ENCODE data around the gene METTL25. TPM values are rescaled to one million over a fixed set of nuclear protein-coding genes. Genes with fewer than 3 reads are reported as not detected.

Gene METTL25
- total RNA-seq, 1 donor from 2014 or later, result 8.8 TPM

DNA sequence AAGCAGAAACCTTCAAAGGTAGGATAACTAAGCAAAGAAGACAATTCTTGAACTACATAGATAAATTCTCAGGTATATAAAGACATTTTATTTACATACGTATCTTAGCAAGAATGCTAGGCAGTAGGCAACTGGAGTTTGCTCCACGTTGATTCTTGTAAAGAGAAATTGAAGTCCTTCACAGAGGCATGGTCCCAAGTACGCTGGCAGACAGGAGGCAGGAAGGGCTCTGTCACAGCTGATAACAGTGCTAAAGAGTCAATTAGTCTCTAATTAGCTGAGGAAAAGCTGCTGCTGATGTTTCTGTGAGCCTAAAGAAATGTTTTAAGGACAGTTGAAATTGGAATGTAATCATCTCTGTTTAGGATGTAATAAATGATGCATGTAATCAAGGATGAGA lies 146.8 kb downstream of the METTL25 start:
- Mint-ChIP-seq H3K27ac (ENCODE audit: unreplicated experiment) (no peak overlapping the region), H3K36me3 (ENCODE audit: unreplicated experiment) (no peaks in the 10 kb centered on the region), H3K27me3 (ENCODE audit: unreplicated experiment) (peaks cover 29% of the 10 kb centered on the region), H3K4me3 (ENCODE audit: unreplicated experiment) (no peak overlapping the region), H3K9me3 (ENCODE audit: unreplicated experiment) (no peaks in the 10 kb centered on the region), H3K4me1 (ENCODE audit: unreplicated experiment) (no peaks in the 10 kb centered on the region)
- DNase-seq (ENCODE audit: extremely low spot score, unreplicated experiment), result no peak
- TF ChIP-seq, protein P1, sequence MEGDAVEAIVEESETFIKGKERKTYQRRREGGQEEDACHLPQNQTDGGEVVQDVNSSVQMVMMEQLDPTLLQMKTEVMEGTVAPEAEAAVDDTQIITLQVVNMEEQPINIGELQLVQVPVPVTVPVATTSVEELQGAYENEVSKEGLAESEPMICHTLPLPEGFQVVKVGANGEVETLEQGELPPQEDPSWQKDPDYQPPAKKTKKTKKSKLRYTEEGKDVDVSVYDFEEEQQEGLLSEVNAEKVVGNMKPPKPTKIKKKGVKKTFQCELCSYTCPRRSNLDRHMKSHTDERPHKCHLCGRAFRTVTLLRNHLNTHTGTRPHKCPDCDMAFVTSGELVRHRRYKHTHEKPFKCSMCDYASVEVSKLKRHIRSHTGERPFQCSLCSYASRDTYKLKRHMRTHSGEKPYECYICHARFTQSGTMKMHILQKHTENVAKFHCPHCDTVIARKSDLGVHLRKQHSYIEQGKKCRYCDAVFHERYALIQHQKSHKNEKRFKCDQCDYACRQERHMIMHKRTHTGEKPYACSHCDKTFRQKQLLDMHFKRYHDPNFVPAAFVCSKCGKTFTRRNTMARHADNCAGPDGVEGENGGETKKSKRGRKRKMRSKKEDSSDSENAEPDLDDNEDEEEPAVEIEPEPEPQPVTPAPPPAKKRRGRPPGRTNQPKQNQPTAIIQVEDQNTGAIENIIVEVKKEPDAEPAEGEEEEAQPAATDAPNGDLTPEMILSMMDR (IDR thresholded peaks at IDR 0.05), result no peak

DNA sequence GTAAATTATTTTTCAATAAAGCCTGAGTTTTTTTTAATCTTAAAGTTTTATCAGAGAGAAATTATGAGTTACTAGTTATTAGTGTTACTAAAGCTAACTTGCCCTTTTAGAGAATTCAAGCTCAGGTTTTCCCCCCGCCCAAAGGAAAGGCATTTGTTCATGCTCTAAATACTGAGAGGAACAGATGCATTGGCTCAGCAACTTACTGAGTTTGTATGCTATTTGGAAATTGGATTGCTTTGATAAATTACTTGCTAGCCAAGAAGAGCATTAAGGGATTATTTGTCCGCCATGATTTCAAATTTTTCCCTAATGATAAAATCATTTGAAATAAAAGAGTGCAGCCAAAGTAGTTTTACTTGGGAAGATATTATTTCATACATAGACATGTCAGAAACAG lies 149.4 kb downstream of the METTL25 start:
- H3K27me3 Mint-ChIP-seq (ENCODE audit: unreplicated experiment), result peaks cover 18% of the 10 kb centered on the region

DNA sequence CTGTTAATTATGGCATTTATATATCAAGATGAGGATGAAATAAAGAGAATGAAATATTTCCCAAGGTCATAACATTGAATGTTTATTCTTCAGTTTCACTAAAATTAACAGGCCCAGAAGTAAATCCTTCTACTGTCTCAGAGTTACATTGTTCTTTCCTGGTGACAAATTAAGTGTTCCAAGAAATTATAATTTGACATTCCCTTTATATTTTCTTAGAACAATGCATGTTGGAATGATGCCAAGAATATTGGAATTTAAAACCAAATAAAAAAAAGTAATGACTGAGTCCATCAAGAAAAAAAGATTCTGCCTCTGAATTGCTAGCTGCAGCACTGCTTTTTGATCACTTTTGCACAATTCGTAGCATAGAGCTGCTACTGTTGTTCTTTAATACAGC lies 152.1 kb downstream of the METTL25 start:
- TF ChIP-seq, protein P1 (IDR thresholded peaks at IDR 0.05), result no peak

More for the DNA sequence above, 149.4 kb downstream of the METTL25 start:
- Mint-ChIP-seq H3K36me3 (ENCODE audit: unreplicated experiment) (no peaks in the 10 kb centered on the region), H3K27ac (ENCODE audit: unreplicated experiment) (no peak overlapping the region), H3K9me3 (ENCODE audit: unreplicated experiment) (no peaks in the 10 kb centered on the region), H3K4me1 (ENCODE audit: unreplicated experiment) (no peaks in the 10 kb centered on the region), H3K4me3 (ENCODE audit: unreplicated experiment) (no peak overlapping the region)
- TF ChIP-seq, protein P1 (IDR thresholded peaks at IDR 0.05), result no peak
- no peak for DNase-seq (ENCODE audit: extremely low spot score, unreplicated experiment)

DNA sequence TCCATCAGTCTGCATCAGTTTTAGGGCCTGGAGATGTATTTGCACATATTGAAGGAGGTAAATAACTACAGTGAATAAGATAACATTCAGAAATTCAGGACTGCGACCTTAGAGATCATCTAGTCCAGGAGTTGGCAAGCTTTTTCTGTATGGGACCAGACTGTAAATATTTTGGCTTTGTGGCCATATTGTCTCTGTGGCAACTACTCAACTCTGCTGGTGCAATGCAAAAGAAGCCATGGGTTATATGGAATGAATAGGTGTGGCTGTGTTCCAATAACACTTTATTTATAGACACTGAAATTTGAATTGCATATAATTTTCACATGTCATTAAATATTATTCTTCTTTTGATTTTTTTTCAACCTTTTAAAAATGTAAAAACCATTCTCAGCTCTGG lies 156.6 kb downstream of the METTL25 start:
- Mint-ChIP-seq H3K4me1 (ENCODE audit: unreplicated experiment) (no peaks in the 10 kb centered on the region), H3K27me3 (ENCODE audit: unreplicated experiment) (peaks cover 4% of the 10 kb centered on the region), H3K9me3 (ENCODE audit: unreplicated experiment) (no peaks in the 10 kb centered on the region), H3K36me3 (ENCODE audit: unreplicated experiment) (no peaks in the 10 kb centered on the region), H3K27ac (ENCODE audit: unreplicated experiment) (no peak overlapping the region), H3K4me3 (ENCODE audit: unreplicated experiment) (no peak overlapping the region)
- DNase-seq (ENCODE audit: extremely low spot score, unreplicated experiment), result no peak
- TF ChIP-seq, protein P1 (IDR thresholded peaks at IDR 0.05), result no peak

More for the DNA sequence above, 152.1 kb downstream of the METTL25 start:
- no peak for DNase-seq (ENCODE audit: extremely low spot score, unreplicated experiment)
- Mint-ChIP-seq H3K27me3 (ENCODE audit: unreplicated experiment) (peaks cover 10% of the 10 kb centered on the region), H3K4me1 (ENCODE audit: unreplicated experiment) (no peaks in the 10 kb centered on the region), H3K4me3 (ENCODE audit: unreplicated experiment) (no peak overlapping the region), H3K36me3 (ENCODE audit: unreplicated experiment) (no peaks in the 10 kb centered on the region), H3K27ac (ENCODE audit: unreplicated experiment) (no peak overlapping the region), H3K9me3 (ENCODE audit: unreplicated experiment) (no peaks in the 10 kb centered on the region)

DNA sequence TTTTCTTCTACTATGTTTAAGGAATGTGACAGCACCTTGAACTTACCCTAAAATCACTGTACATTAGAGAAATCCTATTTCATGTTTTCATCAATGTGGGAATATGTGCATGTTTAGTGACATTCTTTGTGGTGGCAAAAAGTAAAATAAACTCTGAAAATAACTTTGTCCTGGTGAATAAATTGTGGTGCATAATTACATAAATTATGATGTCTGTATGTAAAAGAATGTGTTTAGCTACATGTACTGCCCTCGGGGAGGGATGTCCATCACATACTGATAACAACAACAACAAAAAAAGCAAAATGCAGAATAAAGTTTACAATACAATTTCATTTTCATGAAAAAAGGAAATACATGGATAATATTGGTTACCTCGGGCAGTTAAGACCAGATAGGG lies 157.3 kb downstream of the METTL25 start:
- DNase-seq (ENCODE audit: extremely low spot score, unreplicated experiment), result no peak
- no peak overlapping the region for H3K27ac Mint-ChIP-seq (ENCODE audit: unreplicated experiment)
- no peaks in the 10 kb centered on the region for H3K9me3 Mint-ChIP-seq (ENCODE audit: unreplicated experiment)
- TF ChIP-seq, protein P1 (IDR thresholded peaks at IDR 0.05), result no peak
- H3K4me1 Mint-ChIP-seq (ENCODE audit: unreplicated experiment), result no peaks in the 10 kb centered on the region
- no peaks in the 10 kb centered on the region for H3K36me3 Mint-ChIP-seq (ENCODE audit: unreplicated experiment)
- H3K27me3 Mint-ChIP-seq (ENCODE audit: unreplicated experiment), result peaks cover 4% of the 10 kb centered on the region
- no peak overlapping the region for H3K4me3 Mint-ChIP-seq (ENCODE audit: unreplicated experiment)

All from osteocyte (in vitro differentiated cells).